ENCODE results near the gene ROCK2.

GRCh38 chr2:11315074-11315705 lies 29.2 kb downstream of the ROCK2 start:
- TF ChIP-seq, protein P1, sequence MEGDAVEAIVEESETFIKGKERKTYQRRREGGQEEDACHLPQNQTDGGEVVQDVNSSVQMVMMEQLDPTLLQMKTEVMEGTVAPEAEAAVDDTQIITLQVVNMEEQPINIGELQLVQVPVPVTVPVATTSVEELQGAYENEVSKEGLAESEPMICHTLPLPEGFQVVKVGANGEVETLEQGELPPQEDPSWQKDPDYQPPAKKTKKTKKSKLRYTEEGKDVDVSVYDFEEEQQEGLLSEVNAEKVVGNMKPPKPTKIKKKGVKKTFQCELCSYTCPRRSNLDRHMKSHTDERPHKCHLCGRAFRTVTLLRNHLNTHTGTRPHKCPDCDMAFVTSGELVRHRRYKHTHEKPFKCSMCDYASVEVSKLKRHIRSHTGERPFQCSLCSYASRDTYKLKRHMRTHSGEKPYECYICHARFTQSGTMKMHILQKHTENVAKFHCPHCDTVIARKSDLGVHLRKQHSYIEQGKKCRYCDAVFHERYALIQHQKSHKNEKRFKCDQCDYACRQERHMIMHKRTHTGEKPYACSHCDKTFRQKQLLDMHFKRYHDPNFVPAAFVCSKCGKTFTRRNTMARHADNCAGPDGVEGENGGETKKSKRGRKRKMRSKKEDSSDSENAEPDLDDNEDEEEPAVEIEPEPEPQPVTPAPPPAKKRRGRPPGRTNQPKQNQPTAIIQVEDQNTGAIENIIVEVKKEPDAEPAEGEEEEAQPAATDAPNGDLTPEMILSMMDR (IDR thresholded peaks at IDR 0.05): no peak
- no peak for TF ChIP-seq EZH2 (IDR thresholded peaks at IDR 0.05; ENCODE audit: borderline replicate concordance, insufficient read depth, low read depth, low read length, poor library complexity, severe bottlenecking)
